ENCODE measurements around the gene CSNK2B. TPM values are rescaled to one million over a fixed set of nuclear protein-coding genes. Genes with fewer than 3 reads are reported as not detected.
A peak's percentile ranks its signal among the peaks of the same experiment; 100 is the strongest.

Gene CSNK2B
- polyA plus RNA-seq, 3 donors: 147 to 227 (median 195) TPM

GRCh38 chr6:31693535-31693934 lies 27.7 kb downstream of the CSNK2B start:
- no peak for DNase-seq
- Mint-ChIP-seq H3K4me3 (no peak overlapping the region), H3K36me3 (peaks cover 77 to 91% of the 10 kb centered on the region in 2 donors), H3K27me3 (ENCODE audit: low read depth in 3 of 3) (no peaks in the 10 kb centered on the region), H3K9me3 (no peaks in the 10 kb centered on the region), H3K27ac (no peak overlapping the region), H3K4me1 (peaks cover 20% of the 10 kb centered on the region)
- H3K27me3 ChIP-seq (ENCODE audit: control insufficient read depth in 2 of 2, insufficient read depth in 2 of 2, low read length in 2 of 2): no peaks in the 10 kb centered on the region
- H4K20me1 ChIP-seq (ENCODE audit: insufficient read depth, low read length): peaks cover 41% of the 10 kb centered on the region
- TF ChIP-seq CTCF (IDR thresholded peaks at IDR 0.05): no peak
- H3K9me3 ChIP-seq (replicated peaks in 1 of 2; ENCODE audit: control insufficient read depth in 1 of 2, insufficient read depth in 1 of 2, low read length in 2 of 2): no peaks in the 10 kb centered on the region
- intact Hi-C loops (cut with micrococcal nuclease): no loop called here
- WGBS (ENCODE audit: insufficient coverage): 72% methylated on average over 2 of the region's 6 CpGs
- no peak overlapping the region for H3K9ac ChIP-seq (ENCODE audit: insufficient read depth, low read length, poor library complexity, severe bottlenecking)
- H3K4me2 ChIP-seq (replicated peaks; ENCODE audit: extremely low read depth, low read length, poor library complexity, severe bottlenecking): no peak overlapping the region
- H2AFZ ChIP-seq (ENCODE audit: insufficient read depth, low read depth, low read length, poor library complexity, severe bottlenecking): no peak overlapping the region
- no peak overlapping the region for H3K27ac ChIP-seq (ENCODE audit: low read depth in 1 of 2, low read length in 2 of 2)
- peaks cover 76 to 95% of the 10 kb centered on the region in 2 donors for H3K36me3 ChIP-seq (replicated peaks in 1 of 2; ENCODE audit: control insufficient read depth in 1 of 2, insufficient read depth in 2 of 2, low read length in 2 of 2)
- H3K79me2 ChIP-seq (ENCODE audit: insufficient read depth, low read length): peaks cover 16% of the 10 kb centered on the region
- no peak overlapping the region for H3K4me3 ChIP-seq (replicated peaks in 1 of 3; ENCODE audit: low read depth in 2 of 3, low read length in 3 of 3)
- H3K4me1 ChIP-seq (ENCODE audit: control insufficient read depth in 1 of 2, insufficient read depth in 2 of 2, low read length in 2 of 2): peaks cover 9 to 10% of the 10 kb centered on the region in 2 donors

- H3K4me3 Mint-ChIP-seq: no peak overlapping the region
- peak overlapping the region in 1 of 2 donors; percentile 45 for H3K27ac ChIP-seq (ENCODE audit: low read depth in 1 of 2, low read length in 2 of 2)
These were observed 31.7 kb downstream of the CSNK2B start for GRCh38 chr6:31697555-31697954.

More at GRCh38 chr6:31697555-31697954, 31.7 kb downstream of the CSNK2B start:
- Histone ChIP-seq H4K20me1 (ENCODE audit: insufficient read depth, low read length) (peaks cover 48% of the 10 kb centered on the region), H3K4me1 (ENCODE audit: control insufficient read depth in 1 of 2, insufficient read depth in 2 of 2, low read length in 2 of 2) (peaks cover 15 to 19% of the 10 kb centered on the region in 2 donors), H3K9ac (ENCODE audit: insufficient read depth, low read length, poor library complexity, severe bottlenecking) (no peak overlapping the region), H3K27me3 (ENCODE audit: control insufficient read depth in 2 of 2, insufficient read depth in 2 of 2, low read length in 2 of 2) (no peaks in the 10 kb centered on the region), H3K9me3 (replicated peaks in 1 of 2; ENCODE audit: control insufficient read depth in 1 of 2, insufficient read depth in 1 of 2, low read length in 2 of 2) (no peaks in the 10 kb centered on the region), H3K79me2 (ENCODE audit: insufficient read depth, low read length) (peaks cover 55% of the 10 kb centered on the region), H3K4me2 (replicated peaks; ENCODE audit: extremely low read depth, low read length, poor library complexity, severe bottlenecking) (no peak overlapping the region), H2AFZ (ENCODE audit: insufficient read depth, low read depth, low read length, poor library complexity, severe bottlenecking) (no peak overlapping the region), H3K4me3 (replicated peaks in 1 of 3; ENCODE audit: low read depth in 2 of 3, low read length in 3 of 3) (no peak overlapping the region), H3K36me3 (replicated peaks in 1 of 2; ENCODE audit: control insufficient read depth in 1 of 2, insufficient read depth in 2 of 2, low read length in 2 of 2) (peaks cover 55 to 86% of the 10 kb centered on the region in 2 donors)
- Mint-ChIP-seq H3K9me3 (no peaks in the 10 kb centered on the region), H3K4me1 (peaks cover 23% of the 10 kb centered on the region), H3K27me3 (ENCODE audit: low read depth in 3 of 3) (no peaks in the 10 kb centered on the region), H3K27ac (peak overlapping the region; percentile 6 to 75 (median 43)), H3K36me3 (peaks cover 56 to 83% of the 10 kb centered on the region in 2 donors)
- intact Hi-C loops (cut with micrococcal nuclease): no loop called here
- no peak for DNase-seq
- WGBS (ENCODE audit: insufficient coverage): no CpG with 5 or more reads among the region's 3 CpGs
- no peak for TF ChIP-seq CTCF (IDR thresholded peaks at IDR 0.05)
